T-helper 17 cell (primary cell): Measurements from ENCODE around the gene DRAM1. TPM values are rescaled to one million over a fixed set of nuclear protein-coding genes. Genes with fewer than 3 reads are reported as not detected.

ENCODE experiments used
- ATAC-seq: fragments of 150-1000 bp; cut with Tn5 transposase; 2 replicates; pipeline ENCODE4 v1.10.0; 2021; ENCODE audit warnings: mild to moderate bottlenecking, moderate library complexity
- DNase-seq, 3 donors: peaks; one replicate each; pipeline versions ENCODE4 v3.0.0 to v3.0.0-alpha.2; 2020 to 2021
- H3K9me3 ChIP-seq: one replicate; pipeline ENCODE4 v1.7.0; 2013; ENCODE audit warnings: low read length, mild to moderate bottlenecking; ENCODE audit not compliant: control insufficient read depth, poor library complexity, severe bottlenecking
- H3K27ac Mint-ChIP-seq: one replicate; pipeline ENCODE4 v1.8.0; 2022; ENCODE audit warnings: mild to moderate bottlenecking, moderate library complexity, mixed read lengths
- H3K27me3 Mint-ChIP-seq: one replicate; pipeline ENCODE4 v1.8.0; 2022; ENCODE audit warnings: mixed read lengths
- H3K36me3 Mint-ChIP-seq: one replicate; pipeline ENCODE4 v1.8.0; 2022; ENCODE audit warnings: low read depth, mixed read lengths
- H3K4me1 Mint-ChIP-seq: one replicate; pipeline ENCODE4 v1.8.0; 2022; ENCODE audit warnings: mild to moderate bottlenecking, mixed read lengths
- H3K4me3 Mint-ChIP-seq: one replicate; pipeline ENCODE4 v1.8.0; 2022; ENCODE audit warnings: mild to moderate bottlenecking, moderate library complexity, mixed read lengths
- total RNA-seq, 4 donors: library from RNA in 2 of 4; stranded (reverse) in 2 of 4; gene quantifications; one replicate each; pipeline ENCODE4 v1.2.3 and lab custom pipeline; 2022 to 2026

Gene DRAM1
- total RNA-seq, 2 donors from 2014 or later, result 1.8 to 3.1 TPM

GRCh38 chr12:101945369-101946232 is 68.2 kb downstream of the DRAM1 start:
- Mint-ChIP-seq H3K27me3 (peaks cover 41% of the 10 kb centered on the region), H3K4me3 (no peak overlapping the region), H3K4me1 (no peaks in the 10 kb centered on the region), H3K27ac (no peak overlapping the region), H3K36me3 (no peaks in the 10 kb centered on the region)
- ATAC-seq (no peak), DNase-seq (no peak)
- H3K9me3 ChIP-seq, result no peaks in the 10 kb centered on the region

DNA sequence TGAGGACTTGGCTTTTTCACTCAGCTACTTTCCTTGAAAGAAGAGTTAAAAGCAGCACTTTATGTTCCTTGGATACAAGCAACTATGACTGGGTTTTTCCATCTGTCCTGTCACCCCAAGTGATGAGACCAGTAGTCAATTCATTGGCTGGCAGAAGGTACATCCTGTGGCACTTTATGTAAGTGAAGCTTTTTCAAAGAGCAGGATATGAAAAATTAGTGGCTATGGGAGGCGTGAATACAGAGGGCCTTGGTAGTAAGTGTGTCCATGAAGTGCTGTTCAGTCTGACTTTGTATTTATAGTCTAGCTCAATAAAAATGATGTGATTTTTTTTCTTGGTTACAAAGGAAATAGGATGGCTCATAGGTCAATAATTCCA is 68.8 kb downstream of the DRAM1 start:
- no peak for DNase-seq
- Mint-ChIP-seq H3K4me1 (no peaks in the 10 kb centered on the region), H3K36me3 (no peaks in the 10 kb centered on the region), H3K27ac (no peak overlapping the region), H3K4me3 (no peak overlapping the region), H3K27me3 (peaks cover 35% of the 10 kb centered on the region)
- no peak for ATAC-seq
- H3K9me3 ChIP-seq, result no peaks in the 10 kb centered on the region

DNA sequence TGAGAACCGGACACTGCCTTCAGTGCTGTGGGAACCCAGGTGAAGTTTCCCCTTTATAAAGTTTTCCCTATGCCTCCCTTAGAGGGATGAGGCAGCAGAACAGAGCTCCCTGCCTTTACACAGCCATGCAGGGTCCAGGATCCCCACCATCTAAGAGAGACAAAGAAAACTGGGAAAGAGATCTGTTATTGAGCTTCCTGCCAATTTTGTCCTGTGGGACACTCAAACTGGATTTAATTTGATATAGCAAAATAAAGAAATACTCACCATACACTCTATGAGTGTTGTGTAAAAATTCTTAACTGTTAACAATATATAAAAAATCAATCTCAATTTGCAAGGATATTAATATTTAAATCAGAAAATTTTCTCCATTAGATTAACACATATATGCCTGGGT is 69.9 kb downstream of the DRAM1 start:
- H3K36me3 Mint-ChIP-seq, result no peaks in the 10 kb centered on the region
- ATAC-seq, result no peak
- H3K9me3 ChIP-seq, result no peaks in the 10 kb centered on the region
- H3K4me3 Mint-ChIP-seq, result no peak overlapping the region
- peaks cover 27% of the 10 kb centered on the region for H3K27me3 Mint-ChIP-seq
- H3K27ac Mint-ChIP-seq, result no peak overlapping the region
- H3K4me1 Mint-ChIP-seq, result no peaks in the 10 kb centered on the region
- DNase-seq, result no peak

GRCh38 chr12:101948365-101948764 is 71.0 kb downstream of the DRAM1 start:
- no peaks in the 10 kb centered on the region for H3K9me3 ChIP-seq
- Mint-ChIP-seq H3K27ac (no peak overlapping the region), H3K27me3 (peaks cover 24% of the 10 kb centered on the region), H3K4me1 (no peaks in the 10 kb centered on the region), H3K36me3 (no peaks in the 10 kb centered on the region), H3K4me3 (no peak overlapping the region)
- DNase-seq, result no peak
- no peak for ATAC-seq

- no peaks in the 10 kb centered on the region for H3K36me3 Mint-ChIP-seq
- no peak overlapping the region for H3K27ac Mint-ChIP-seq
- no peak for DNase-seq
- peaks cover 7% of the 10 kb centered on the region for H3K27me3 Mint-ChIP-seq
- H3K4me1 Mint-ChIP-seq, result no peaks in the 10 kb centered on the region
- H3K4me3 Mint-ChIP-seq, result no peak overlapping the region
- H3K9me3 ChIP-seq, result no peaks in the 10 kb centered on the region
- no peak for ATAC-seq
These were observed 73.8 kb downstream of the DRAM1 start for GRCh38 chr12:101951002-101951670.

- Mint-ChIP-seq H3K36me3 (no peaks in the 10 kb centered on the region), H3K27ac (no peak overlapping the region), H3K4me1 (no peaks in the 10 kb centered on the region), H3K27me3 (no peaks in the 10 kb centered on the region), H3K4me3 (no peak overlapping the region)
- no peak for ATAC-seq
- DNase-seq, result no peak
- H3K9me3 ChIP-seq, result no peaks in the 10 kb centered on the region
These were observed 76.7 kb downstream of the DRAM1 start for GRCh38 chr12:101954113-101954512.

GRCh38 chr12:101954676-101955075 is 77.3 kb downstream of the DRAM1 start:
- no peak overlapping the region for H3K4me3 Mint-ChIP-seq
- no peaks in the 10 kb centered on the region for H3K36me3 Mint-ChIP-seq
- H3K27ac Mint-ChIP-seq, result no peak overlapping the region
- H3K4me1 Mint-ChIP-seq, result no peaks in the 10 kb centered on the region
- no peaks in the 10 kb centered on the region for H3K9me3 ChIP-seq
- DNase-seq, result no peak
- H3K27me3 Mint-ChIP-seq, result no peaks in the 10 kb centered on the region
- ATAC-seq, result no peak

- Mint-ChIP-seq H3K4me3 (no peak overlapping the region), H3K27me3 (no peaks in the 10 kb centered on the region)
These were observed 80.0 kb downstream of the DRAM1 start for GRCh38 chr12:101957252-101957959.

DNA sequence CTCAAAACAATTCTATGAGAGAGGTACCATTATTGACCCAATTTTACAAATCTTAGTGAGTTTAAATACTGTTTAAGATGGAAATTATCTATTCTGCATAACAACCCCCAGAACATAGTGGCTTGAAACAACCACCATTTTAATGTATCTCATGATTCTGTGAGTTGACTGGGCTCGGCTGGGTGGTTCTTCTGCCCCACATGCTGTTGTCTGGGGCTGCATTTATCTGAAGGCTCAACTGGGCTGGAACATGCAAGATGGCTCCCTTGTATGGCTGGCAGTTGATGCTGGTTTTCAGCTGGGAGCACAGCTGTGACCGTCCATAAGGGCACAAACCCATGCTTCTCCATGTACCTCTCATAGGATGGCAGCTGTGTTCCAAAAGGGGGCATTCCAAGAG is 82.2 kb downstream of the DRAM1 start:
- H3K36me3 Mint-ChIP-seq, result peaks cover 2% of the 10 kb centered on the region
- no peaks in the 10 kb centered on the region for H3K9me3 ChIP-seq
- DNase-seq (no peak), ATAC-seq (no peak)
- H3K27me3 Mint-ChIP-seq, result no peaks in the 10 kb centered on the region
- H3K4me1 Mint-ChIP-seq, result no peaks in the 10 kb centered on the region
- no peak overlapping the region for H3K27ac Mint-ChIP-seq
- H3K4me3 Mint-ChIP-seq, result no peak overlapping the region

More at GRCh38 chr12:101957252-101957959, 80.0 kb downstream of the DRAM1 start:
- H3K9me3 ChIP-seq, result no peaks in the 10 kb centered on the region
- DNase-seq, result no peak
- Mint-ChIP-seq H3K27ac (no peak overlapping the region), H3K36me3 (no peaks in the 10 kb centered on the region), H3K4me1 (no peaks in the 10 kb centered on the region)
- no peak for ATAC-seq

GRCh38 chr12:101962486-101962885 is 85.1 kb downstream of the DRAM1 start:
- H3K4me3 Mint-ChIP-seq, result no peak overlapping the region
- H3K27me3 Mint-ChIP-seq, result no peaks in the 10 kb centered on the region
- H3K9me3 ChIP-seq, result no peaks in the 10 kb centered on the region
- DNase-seq (no peak), ATAC-seq (no peak)
- no peak overlapping the region for H3K27ac Mint-ChIP-seq
- H3K4me1 Mint-ChIP-seq, result peaks cover 6% of the 10 kb centered on the region
- H3K36me3 Mint-ChIP-seq, result peaks cover 2% of the 10 kb centered on the region

GRCh38 chr12:101963697-101964096 is 86.3 kb downstream of the DRAM1 start:
- Mint-ChIP-seq H3K36me3 (peaks cover 2% of the 10 kb centered on the region), H3K27ac (no peak overlapping the region), H3K4me3 (no peak overlapping the region), H3K4me1 (peaks cover 12% of the 10 kb centered on the region), H3K27me3 (no peaks in the 10 kb centered on the region)
- DNase-seq (no peak), ATAC-seq (no peak)
- H3K9me3 ChIP-seq, result no peaks in the 10 kb centered on the region

GRCh38 chr12:101966496-101966895 is 89.1 kb downstream of the DRAM1 start:
- no peak overlapping the region for H3K4me3 Mint-ChIP-seq
- H3K9me3 ChIP-seq, result no peaks in the 10 kb centered on the region
- H3K4me1 Mint-ChIP-seq, result peaks cover 12% of the 10 kb centered on the region
- peaks cover 2% of the 10 kb centered on the region for H3K36me3 Mint-ChIP-seq
- DNase-seq, result no peak
- no peak for ATAC-seq
- H3K27ac Mint-ChIP-seq, result no peak overlapping the region
- H3K27me3 Mint-ChIP-seq, result no peaks in the 10 kb centered on the region

- Mint-ChIP-seq H3K4me1 (peaks cover 12% of the 10 kb centered on the region), H3K4me3 (no peak overlapping the region), H3K27ac (no peak overlapping the region), H3K36me3 (peaks cover 2% of the 10 kb centered on the region), H3K27me3 (no peaks in the 10 kb centered on the region)
- DNase-seq (no peak), ATAC-seq (peak; percentile 61)
- H3K9me3 ChIP-seq, result no peaks in the 10 kb centered on the region
These were observed 90.1 kb downstream of the DRAM1 start for GRCh38 chr12:101967506-101967905.
